ENCODE measurements around the gene SLC34A3. TPM values are rescaled to one million over a fixed set of nuclear protein-coding genes. Genes with fewer than 3 reads are reported as not detected.

The SLC34A3 gene
- total RNA-seq, 4 donors from 2014 or later = not detected

- Histone ChIP-seq H3K27me3 (peaks cover 71% of the 10 kb centered on the region), H3K4me3 (no peak overlapping the region), H3K4me1 (peaks cover 9 to 46% (median 29%) of the 10 kb centered on the region in 4 donors), H3K9me3 (no peaks in the 10 kb centered on the region), H3K27ac (no peak overlapping the region), H3K36me3 (no peaks in the 10 kb centered on the region)
- DNase-seq = no peak
- TF ChIP-seq EP300 (IDR thresholded peaks at IDR 0.05; ENCODE audit: low read depth) (no peak), POLR2AphosphoS5 (IDR thresholded peaks at IDR 0.05) (no peak), POLR2A (IDR thresholded peaks at IDR 0.05) (no peak)
- TF ChIP-seq, protein P1, sequence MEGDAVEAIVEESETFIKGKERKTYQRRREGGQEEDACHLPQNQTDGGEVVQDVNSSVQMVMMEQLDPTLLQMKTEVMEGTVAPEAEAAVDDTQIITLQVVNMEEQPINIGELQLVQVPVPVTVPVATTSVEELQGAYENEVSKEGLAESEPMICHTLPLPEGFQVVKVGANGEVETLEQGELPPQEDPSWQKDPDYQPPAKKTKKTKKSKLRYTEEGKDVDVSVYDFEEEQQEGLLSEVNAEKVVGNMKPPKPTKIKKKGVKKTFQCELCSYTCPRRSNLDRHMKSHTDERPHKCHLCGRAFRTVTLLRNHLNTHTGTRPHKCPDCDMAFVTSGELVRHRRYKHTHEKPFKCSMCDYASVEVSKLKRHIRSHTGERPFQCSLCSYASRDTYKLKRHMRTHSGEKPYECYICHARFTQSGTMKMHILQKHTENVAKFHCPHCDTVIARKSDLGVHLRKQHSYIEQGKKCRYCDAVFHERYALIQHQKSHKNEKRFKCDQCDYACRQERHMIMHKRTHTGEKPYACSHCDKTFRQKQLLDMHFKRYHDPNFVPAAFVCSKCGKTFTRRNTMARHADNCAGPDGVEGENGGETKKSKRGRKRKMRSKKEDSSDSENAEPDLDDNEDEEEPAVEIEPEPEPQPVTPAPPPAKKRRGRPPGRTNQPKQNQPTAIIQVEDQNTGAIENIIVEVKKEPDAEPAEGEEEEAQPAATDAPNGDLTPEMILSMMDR (IDR thresholded peaks at IDR 0.05) = no peak
- in situ Hi-C loops (cut with MboI; ENCODE audit: low pct_ligation_motif_present in 1 of 4, low pct_unique_long_range_greater_than_20kb in 1 of 4, low sequenced_read_pairs in 3 of 4) (loop anchor here in 1 of 4 donors (10.0 kb wide), 1 partner anchor 107 kb away; no protein-coding TSS in a partner anchor), intact Hi-C loops (cut with DNase I; ENCODE audit: low total_unique reads) (no loop called here)
- 83% methylated on average over 23 of the region's 23 CpGs; no CpG with 5 or more reads in 1 of the 2 donors for WGBS, 2 donors (ENCODE audit: low coverage in 1 of 2)
These were observed 805 bp downstream of the SLC34A3 start for GRCh38 chr9:137231372-137232039.

GRCh38 chr9:137232101-137232500 lies 1.4 kb downstream of the SLC34A3 start:
- whole genome bisulfite sequencing, 2 donors (ENCODE audit: low coverage in 1 of 2) = 53% methylated on average over 5 of the region's 10 CpGs; no CpG with 5 or more reads in 1 of the 2 donors
- in situ Hi-C loops (cut with MboI; ENCODE audit: low pct_ligation_motif_present in 1 of 4, low pct_unique_long_range_greater_than_20kb in 1 of 4, low sequenced_read_pairs in 3 of 4) (loop anchor here in 1 of 4 donors (10.0 kb wide), 1 partner anchor 107 kb away; no protein-coding TSS in a partner anchor), intact Hi-C loops (cut with DNase I; ENCODE audit: low total_unique reads) (no loop called here)
- H3K27me3 ChIP-seq = peaks cover 71% of the 10 kb centered on the region
- H3K27ac ChIP-seq = no peak overlapping the region
- no peaks in the 10 kb centered on the region for H3K36me3 ChIP-seq
- H3K9me3 ChIP-seq = no peaks in the 10 kb centered on the region
- DNase-seq = no peak
- peaks cover 14 to 46% (median 29%) of the 10 kb centered on the region in 4 donors for H3K4me1 ChIP-seq
- no peak overlapping the region for H3K4me3 ChIP-seq
- no peak for TF ChIP-seq POLR2A (IDR thresholded peaks at IDR 0.05)
- TF ChIP-seq, protein P1 (IDR thresholded peaks at IDR 0.05) = no peak
- TF ChIP-seq EP300 (IDR thresholded peaks at IDR 0.05; ENCODE audit: low read depth) = no peak

GRCh38 chr9:137232510-137232909 lies 1.8 kb downstream of the SLC34A3 start:
- H3K4me3 ChIP-seq = no peak overlapping the region
- no peaks in the 10 kb centered on the region for H3K36me3 ChIP-seq
- H3K27me3 ChIP-seq = peaks cover 71% of the 10 kb centered on the region
- H3K4me1 ChIP-seq = peaks cover 14 to 46% (median 29%) of the 10 kb centered on the region in 4 donors
- 65% methylated on average over 24 of the region's 24 CpGs; no CpG with 5 or more reads in 1 of the 2 donors for WGBS, 2 donors (ENCODE audit: low coverage in 1 of 2)
- intact Hi-C loops (cut with DNase I; ENCODE audit: low total_unique reads) = no loop called here
- H3K27ac ChIP-seq = no peak overlapping the region
- TF ChIP-seq POLR2A (IDR thresholded peaks at IDR 0.05) (no peak), POLR2AphosphoS5 (IDR thresholded peaks at IDR 0.05) (no peak), EP300 (IDR thresholded peaks at IDR 0.05; ENCODE audit: low read depth) (no peak)
- TF ChIP-seq, protein P1 (IDR thresholded peaks at IDR 0.05) = no peak
- no peaks in the 10 kb centered on the region for H3K9me3 ChIP-seq
- DNase-seq = no peak
- in situ Hi-C loops (cut with MboI; ENCODE audit: low pct_ligation_motif_present in 1 of 4, low pct_unique_long_range_greater_than_20kb in 1 of 4, low sequenced_read_pairs in 3 of 4) = loop anchor here in 1 of 4 donors (10.0 kb wide), 1 partner anchor 108 kb away; no protein-coding TSS in a partner anchor

- no peaks in the 10 kb centered on the region for H3K36me3 ChIP-seq
- H3K27me3 ChIP-seq = peaks cover 67% of the 10 kb centered on the region
- in situ Hi-C loops (cut with MboI; ENCODE audit: low pct_ligation_motif_present in 1 of 4, low pct_unique_long_range_greater_than_20kb in 1 of 4, low sequenced_read_pairs in 3 of 4) = loop anchor here in 1 of 4 donors (10.0 kb wide), 1 partner anchor 109 kb away; no protein-coding TSS in a partner anchor
- H3K4me3 ChIP-seq = no peak overlapping the region
- H3K27ac ChIP-seq = no peak overlapping the region
- DNase-seq = no peak
- WGBS, 2 donors (ENCODE audit: low coverage in 1 of 2) = 61% methylated on average over 26 of the region's 40 CpGs; no CpG with 5 or more reads in 1 of the 2 donors
- TF ChIP-seq, protein P1 (IDR thresholded peaks at IDR 0.05) = no peak
- TF ChIP-seq POLR2AphosphoS5 (IDR thresholded peaks at IDR 0.05) (no peak), POLR2A (IDR thresholded peaks at IDR 0.05) (no peak), EP300 (IDR thresholded peaks at IDR 0.05; ENCODE audit: low read depth) (no peak)
- H3K4me1 ChIP-seq = peaks cover 23 to 46% (median 36%) of the 10 kb centered on the region in 4 donors
- H3K9me3 ChIP-seq = no peaks in the 10 kb centered on the region
- intact Hi-C loops (cut with DNase I; ENCODE audit: low total_unique reads) = no loop called here
These were observed 2.7 kb downstream of the SLC34A3 start for GRCh38 chr9:137233143-137233980.
